Activated T-helper 1 cell treated with anti-CD3 and anti-CD28 coated beads, Interleukin-12 subunit alpha, Interleukin-12 subunit beta, Interleukin-2, Interleukin-4 antibody, amounts not matched to agents 30 ng/mL and 10 ng/mL and 1 ng/mL, durations not matched to agents 14 hours and 24 hours and 36 hours (primary cell): ENCODE data around the gene RNF125. TPM values are rescaled to one million over a fixed set of nuclear protein-coding genes. Genes with fewer than 3 reads are reported as not detected.
"Not testable (repeated sequence)": the region's sequence is repeated elsewhere in the genome, so short reads cannot be mapped to it uniquely, and the experiment has no call there.

ENCODE experiments used
- DNase-seq: peaks from one replicate; pipeline ENCODE4 v3.0.0; 2021; ENCODE audit warnings: low spot score
- H3K27ac Mint-ChIP-seq: one replicate; pipeline ENCODE4 v1.8.0; 2021; ENCODE audit warnings: mild to moderate bottlenecking, mixed read lengths
- H3K27me3 Mint-ChIP-seq: one replicate; pipeline ENCODE4 v1.8.0; 2022; ENCODE audit warnings: mild to moderate bottlenecking, moderate library complexity, mixed read lengths; ENCODE audit not compliant: insufficient read depth
- H3K36me3 Mint-ChIP-seq: one replicate; pipeline ENCODE4 v1.8.0; 2021; ENCODE audit warnings: low read depth, mixed read lengths
- H3K4me1 Mint-ChIP-seq: one replicate; pipeline ENCODE4 v1.8.0; 2021; ENCODE audit warnings: low read depth, mixed read lengths
- H3K4me3 Mint-ChIP-seq: one replicate; pipeline ENCODE4 v1.8.0; 2021; ENCODE audit warnings: mild to moderate bottlenecking, moderate library complexity, mixed read lengths
- H3K9me3 Mint-ChIP-seq: one replicate; pipeline ENCODE4 v1.8.0; 2021; ENCODE audit warnings: mixed read lengths
- intact Hi-C: fragments of 100-400 bp; cut with micrococcal nuclease; formaldehyde crosslinking; loops from one replicate; pipeline ENCODE4 v1.15.1; 2024
- total RNA-seq: library from RNA; stranded (reverse); gene quantifications from 2 replicates; pipeline ENCODE4 v1.2.3, GENCODE V29; 2022

Gene RNF125
- total RNA-seq, 1 donor from 2014 or later: 32.2 TPM

DNA sequence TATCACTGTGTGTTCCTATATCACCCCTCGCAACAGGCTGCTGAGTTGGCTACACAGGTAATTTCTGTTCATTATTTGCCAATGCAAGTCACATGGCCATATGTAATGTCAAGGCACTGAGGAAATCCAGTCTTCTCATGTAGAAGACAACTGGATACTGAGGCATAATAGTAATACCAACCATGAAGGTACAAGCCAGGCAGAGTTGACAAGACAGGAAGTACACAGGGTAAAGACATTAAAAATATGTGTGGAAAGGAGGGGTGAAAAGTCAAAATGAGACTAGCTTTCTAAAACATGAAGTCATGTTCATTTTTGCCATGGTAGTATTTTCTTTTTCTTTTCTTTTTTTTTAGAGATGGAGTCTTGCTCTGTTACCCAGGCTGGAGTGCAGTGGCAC is 55.6 kb downstream of the RNF125 start:
- H3K4me3 Mint-ChIP-seq: no peak overlapping the region
- H3K27me3 Mint-ChIP-seq: no peaks in the 10 kb centered on the region
- no peak overlapping the region for H3K27ac Mint-ChIP-seq
- H3K9me3 Mint-ChIP-seq: no peaks in the 10 kb centered on the region
- H3K4me1 Mint-ChIP-seq: peaks cover 18% of the 10 kb centered on the region
- intact Hi-C loops: no loop called here
- peaks cover 25% of the 10 kb centered on the region for H3K36me3 Mint-ChIP-seq
- no peak for DNase-seq

GRCh38 chr18:32078845-32079244 is 60.2 kb downstream of the RNF125 start:
- H3K27ac Mint-ChIP-seq: no peak overlapping the region
- H3K36me3 Mint-ChIP-seq: peaks cover 22% of the 10 kb centered on the region
- H3K4me1 Mint-ChIP-seq: peaks cover 24% of the 10 kb centered on the region
- H3K27me3 Mint-ChIP-seq: peaks cover 1% of the 10 kb centered on the region
- H3K9me3 Mint-ChIP-seq: no peaks in the 10 kb centered on the region
- DNase-seq: no peak
- H3K4me3 Mint-ChIP-seq: no peak overlapping the region
- intact Hi-C loops: no loop called here

- Mint-ChIP-seq H3K9me3 (no peaks in the 10 kb centered on the region), H3K36me3 (peaks cover 12% of the 10 kb centered on the region), H3K27me3 (peaks cover 1% of the 10 kb centered on the region), H3K4me3 (no peak overlapping the region), H3K4me1 (peaks cover 32% of the 10 kb centered on the region), H3K27ac (no peak overlapping the region)
- DNase-seq: no peak
- intact Hi-C loops: loop anchor here (10.0 kb wide), 1 partner anchor 397 kb away; the partner anchor contains the start of gene B4GALT6
Observed at GRCh38 chr18:32081881-32082280, 63.3 kb downstream of the RNF125 start.

GRCh38 chr18:32083781-32084180 is 65.2 kb downstream of the RNF125 start:
- Mint-ChIP-seq H3K9me3 (no peaks in the 10 kb centered on the region), H3K4me1 (peaks cover 38% of the 10 kb centered on the region), H3K27me3 (peaks cover 4% of the 10 kb centered on the region), H3K27ac (peak overlapping the region; percentile 61), H3K36me3 (peaks cover 12% of the 10 kb centered on the region), H3K4me3 (peak overlapping the region; percentile 62)
- intact Hi-C loops: loop anchor here (2.0 to 10.0 kb wide), 2 partner anchors 33 to 399 kb away; partner anchors contain the start of gene B4GALT6
- no peak for DNase-seq

DNA sequence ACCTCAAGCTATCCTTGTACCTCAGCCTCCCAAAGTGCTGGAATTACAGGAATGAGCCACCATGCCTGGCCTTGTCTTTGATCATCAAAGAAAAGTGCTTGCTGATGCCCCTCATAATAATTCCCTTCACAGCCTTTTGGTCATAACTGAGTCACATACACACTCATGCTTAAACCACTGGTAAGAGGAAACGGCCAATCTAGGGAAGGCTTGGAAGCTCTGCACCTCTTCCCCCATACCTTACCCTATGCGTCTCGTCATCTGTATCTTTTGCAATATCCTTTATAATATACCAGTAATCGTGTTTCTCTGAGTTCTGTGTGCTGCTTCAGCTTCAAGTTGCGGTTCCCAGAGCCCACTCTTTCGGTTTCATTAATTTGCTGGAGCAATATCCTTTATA is 68.3 kb downstream of the RNF125 start:
- no peak for DNase-seq
- Mint-ChIP-seq H3K36me3 (peaks cover 9% of the 10 kb centered on the region), H3K27me3 (peaks cover 4% of the 10 kb centered on the region), H3K27ac (no peak overlapping the region), H3K9me3 (no peaks in the 10 kb centered on the region), H3K4me1 (peaks cover 38% of the 10 kb centered on the region), H3K4me3 (no peak overlapping the region)
- intact Hi-C loops: loop anchor here (10.0 kb wide), 1 partner anchor 402 kb away; the partner anchor contains the start of gene B4GALT6

DNA sequence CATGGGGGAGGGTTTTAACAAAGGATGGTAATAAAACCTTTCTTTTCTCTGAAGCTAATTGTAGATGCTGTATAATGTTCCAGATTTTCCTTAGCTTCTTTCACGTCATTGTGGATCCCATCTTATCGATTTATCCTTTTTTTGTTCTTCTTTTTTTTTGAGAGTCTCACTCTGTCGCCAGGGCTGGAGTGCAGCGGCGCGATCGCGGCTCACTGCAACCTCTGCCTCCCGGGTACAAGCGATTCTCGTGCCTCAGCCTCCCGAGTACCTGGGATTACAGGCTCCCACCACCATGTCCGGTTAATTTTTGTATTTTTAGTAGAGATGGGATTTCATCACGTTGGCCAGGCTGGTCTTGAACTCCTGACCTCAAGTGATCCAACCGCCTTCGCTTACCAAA is 72.2 kb downstream of the RNF125 start:
- H3K27me3 Mint-ChIP-seq, H3K9me3 Mint-ChIP-seq, H3K27ac Mint-ChIP-seq, DNase-seq: not testable (repeated sequence)
- intact Hi-C loops: loop anchor here (5.0 kb wide), 2 partner anchors 36 to 434 kb away; no protein-coding TSS in a partner anchor
- peaks cover 35% of the 10 kb centered on the region for H3K4me1 Mint-ChIP-seq
- peaks cover 23% of the 10 kb centered on the region for H3K36me3 Mint-ChIP-seq
- peak overlapping the region; percentile 45 for H3K4me3 Mint-ChIP-seq

GRCh38 chr18:32091325-32091723 is 72.7 kb downstream of the RNF125 start:
- H3K27ac Mint-ChIP-seq: peak overlapping the region; percentile 92
- H3K4me1 Mint-ChIP-seq: peaks cover 36% of the 10 kb centered on the region
- H3K36me3 Mint-ChIP-seq: peaks cover 24% of the 10 kb centered on the region
- no peak for DNase-seq
- H3K27me3 Mint-ChIP-seq: peaks cover 3% of the 10 kb centered on the region
- peak overlapping the region; percentile 95 for H3K4me3 Mint-ChIP-seq
- intact Hi-C loops: loop anchor here (5.0 kb wide), 2 partner anchors 36 to 434 kb away; no protein-coding TSS in a partner anchor
- H3K9me3 Mint-ChIP-seq: no peaks in the 10 kb centered on the region

DNA sequence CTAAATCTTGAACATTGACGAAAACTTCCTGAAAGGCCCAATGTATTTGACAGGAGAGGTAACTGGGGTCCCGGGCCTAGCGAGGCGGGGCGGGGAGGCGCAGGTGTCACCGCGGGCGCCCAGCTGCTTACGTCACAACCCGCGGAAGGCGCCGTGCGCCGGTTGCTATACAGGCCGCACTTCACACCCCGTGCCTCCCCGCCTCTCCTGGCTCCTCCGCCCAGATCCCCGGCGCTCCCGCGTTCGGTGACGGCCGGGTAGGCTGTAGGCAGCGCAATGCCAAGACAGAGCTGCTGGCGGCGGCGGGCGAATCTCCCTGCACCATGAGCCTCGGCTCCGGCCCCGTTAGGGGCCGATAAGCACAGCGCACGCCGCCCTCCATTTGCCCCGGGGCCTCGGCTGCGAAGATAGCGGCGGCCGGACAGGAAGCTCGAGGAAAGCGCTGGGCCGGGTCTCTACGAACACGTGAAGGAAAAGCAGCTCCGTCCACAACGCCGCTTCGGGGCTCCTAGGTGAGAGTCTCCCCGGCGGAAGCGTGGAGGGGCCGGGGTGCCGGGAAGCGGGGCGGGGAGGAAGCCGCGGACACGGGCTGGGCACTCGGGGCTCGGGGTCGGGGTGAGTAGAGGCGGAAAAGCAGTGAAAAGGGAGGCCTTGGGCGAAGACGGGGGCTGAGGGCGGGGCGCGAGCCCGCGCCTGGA is 73.2 kb downstream of the RNF125 start, which contains the start of gene RNF138:
Gene RNF138, plus strand, starts transcription at position 151 of the 698 bp plus-strand sequence. CDS start 903 bp downstream, outside the sequence.
- Mint-ChIP-seq H3K27me3 (peaks cover 3% of the 10 kb centered on the region), H3K36me3 (peaks cover 27% of the 10 kb centered on the region), H3K9me3 (no peaks in the 10 kb centered on the region), H3K4me3 (peak within 1 kb of the TSS; percentile 95), H3K4me1 (peaks cover 41% of the 10 kb centered on the region), H3K27ac (peak within 1 kb of the TSS; percentile 95)
- peak; percentile 83 for DNase-seq
- intact Hi-C loops: loop anchor here (1.0 to 5.0 kb wide), 7 partner anchors 19 to 435 kb away; partner anchors contain the start of genes RNF125 and TRAPPC8

DNA sequence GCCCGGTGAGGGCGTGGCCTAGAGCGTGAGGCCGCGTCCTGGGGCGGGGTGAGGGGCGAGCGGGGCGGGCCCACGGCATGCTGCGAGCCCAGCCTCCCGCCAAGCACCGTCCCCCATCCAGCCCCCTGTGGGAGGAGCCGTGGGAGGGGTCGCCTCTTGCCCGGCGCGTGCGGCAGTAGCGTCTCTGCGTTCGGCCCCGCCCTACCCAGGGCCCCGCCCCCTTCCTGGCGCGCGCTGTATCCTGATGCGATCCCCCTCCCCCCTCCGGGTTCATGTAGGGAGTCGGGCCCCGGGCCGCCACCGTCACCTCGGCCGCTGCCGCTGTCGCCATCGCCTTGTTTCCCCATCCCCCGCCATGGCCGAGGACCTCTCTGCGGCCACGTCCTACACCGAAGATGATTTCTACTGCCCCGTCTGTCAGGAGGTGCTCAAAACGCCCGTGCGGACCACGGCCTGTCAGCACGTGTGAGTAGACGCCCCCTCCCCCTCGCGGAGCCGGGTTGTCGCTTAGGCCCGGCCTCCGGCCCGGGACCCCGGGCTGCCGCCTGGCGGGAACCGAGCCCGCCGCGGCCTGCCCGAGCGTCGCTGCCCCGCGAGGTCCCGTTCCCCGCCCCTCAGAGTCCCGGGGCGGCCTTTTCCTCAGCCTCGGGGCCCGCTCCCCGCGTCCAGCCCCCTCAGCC is 73.9 kb downstream of the RNF125 start:
- Mint-ChIP-seq H3K9me3 (no peaks in the 10 kb centered on the region), H3K27me3 (peaks cover 3% of the 10 kb centered on the region), H3K36me3 (peaks cover 29% of the 10 kb centered on the region), H3K4me3 (peak overlapping the region; percentile 95), H3K4me1 (peaks cover 41% of the 10 kb centered on the region), H3K27ac (peak overlapping the region; percentile 95)
- peak; percentile 99 for DNase-seq
- intact Hi-C loops: loop anchor here (1.0 to 5.0 kb wide), 7 partner anchors 20 to 435 kb away; partner anchors contain the start of genes RNF125 and TRAPPC8

DNA sequence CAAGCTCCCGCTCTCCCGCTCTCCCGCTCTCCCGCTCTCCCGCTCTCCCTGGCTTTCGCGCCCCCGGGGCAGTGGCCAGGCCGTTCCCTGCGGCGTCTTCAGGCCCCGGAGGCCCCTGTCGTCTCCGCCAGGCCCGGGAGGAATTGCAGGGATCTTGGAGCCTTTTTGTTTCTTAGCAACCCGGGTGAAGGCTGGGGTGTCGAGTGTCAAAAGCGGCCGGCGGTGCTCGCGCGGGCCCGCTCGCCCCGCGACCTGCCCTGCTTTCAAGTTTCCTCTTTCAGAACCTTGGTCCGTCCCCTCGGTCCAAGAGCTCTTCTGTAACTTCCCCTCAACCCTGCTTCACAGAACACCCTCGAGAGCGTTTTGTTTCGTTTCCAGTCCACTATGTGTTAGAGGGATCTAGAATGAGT is 74.5 kb downstream of the RNF125 start:
- Mint-ChIP-seq H3K9me3 (no peaks in the 10 kb centered on the region), H3K4me3 (peak overlapping the region; percentile 95), H3K27me3 (no peaks in the 10 kb centered on the region), H3K4me1 (peaks cover 38% of the 10 kb centered on the region), H3K27ac (peak overlapping the region; percentile 90), H3K36me3 (peaks cover 29% of the 10 kb centered on the region)
- DNase-seq: peak; percentile 37
- intact Hi-C loops: loop anchor here (2.0 to 5.0 kb wide), 4 partner anchors 20 to 436 kb away; no protein-coding TSS in a partner anchor

DNA sequence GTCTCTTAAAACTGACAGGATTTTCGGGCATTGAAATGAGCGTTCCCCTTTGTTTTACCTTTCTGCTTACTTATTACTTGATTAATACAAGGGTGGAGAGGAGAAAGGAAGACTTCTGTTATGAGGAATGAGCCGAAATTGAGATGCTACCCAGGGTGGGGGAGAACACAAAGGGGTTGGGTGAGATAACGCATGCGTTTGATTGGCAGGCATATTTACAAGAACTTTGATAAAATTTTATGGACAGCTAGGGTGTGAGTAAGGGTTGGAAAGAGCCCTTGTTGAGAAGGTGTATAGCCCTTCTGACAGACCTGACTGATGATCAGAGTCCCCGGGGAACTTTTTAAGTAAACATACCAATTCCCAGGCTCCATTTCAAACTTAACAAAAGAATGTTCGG is 74.9 kb downstream of the RNF125 start:
- no peak for DNase-seq
- Mint-ChIP-seq H3K9me3 (no peaks in the 10 kb centered on the region), H3K27ac (peak overlapping the region; percentile 90), H3K27me3 (no peaks in the 10 kb centered on the region), H3K4me3 (peak overlapping the region; percentile 95), H3K4me1 (peaks cover 38% of the 10 kb centered on the region), H3K36me3 (peaks cover 29% of the 10 kb centered on the region)
- intact Hi-C loops: loop anchor here (2.0 to 5.0 kb wide), 4 partner anchors 21 to 436 kb away; no protein-coding TSS in a partner anchor

DNA sequence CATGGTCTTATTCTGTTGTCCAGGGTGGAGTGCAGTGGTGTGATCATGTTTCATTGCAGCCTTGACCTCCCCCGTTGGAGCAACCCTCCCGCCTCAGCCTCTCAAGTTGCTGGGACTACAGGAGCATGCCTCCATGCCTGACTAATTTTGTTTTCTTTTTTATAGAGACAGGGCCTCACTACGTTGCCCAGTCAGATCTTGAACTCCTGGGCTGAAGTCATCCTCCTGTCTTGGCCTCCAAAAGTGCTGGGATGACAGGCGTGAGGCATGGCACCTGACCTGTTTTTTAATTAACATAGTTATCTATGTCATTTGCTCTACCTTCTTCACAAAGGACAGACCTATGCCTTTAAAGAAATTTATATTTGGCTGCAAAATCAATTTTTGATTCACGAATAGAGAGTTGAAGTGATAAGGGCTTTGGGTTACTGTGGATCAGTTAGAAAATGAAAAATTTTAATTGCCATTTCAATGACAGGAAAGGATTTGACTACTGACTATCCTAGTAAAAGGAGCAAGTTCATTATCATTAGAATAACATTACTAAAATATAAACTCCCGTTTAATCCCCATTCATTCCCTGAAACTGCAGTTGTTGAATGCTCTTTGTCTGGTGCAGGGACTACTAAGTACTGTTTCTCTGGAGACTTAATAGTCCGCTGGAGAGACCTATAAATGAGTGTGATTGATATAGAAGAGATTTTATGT is 76.7 kb downstream of the RNF125 start:
- peak overlapping the region; percentile 35 for H3K27ac Mint-ChIP-seq
- no peak for DNase-seq

More for the DNA sequence above, 76.7 kb downstream of the RNF125 start:
- Mint-ChIP-seq H3K4me1 (peaks cover 49% of the 10 kb centered on the region), H3K9me3 (no peaks in the 10 kb centered on the region), H3K36me3 (peaks cover 34% of the 10 kb centered on the region), H3K4me3 (peak overlapping the region; percentile 87), H3K27me3 (no peaks in the 10 kb centered on the region)
- intact Hi-C loops: no loop called here
